ENCODE results near the gene IL1RL2.

GRCh38 chr2:102177814-102178478, 8.9 kb upstream of the IL1RL2 start:
- TF ChIP-seq CTCF (conservative IDR thresholded peaks at IDR 0.05; ENCODE audit: low read depth, low read length) (no peak), CEBPB (IDR thresholded peaks at IDR 0.05; ENCODE audit: low read depth, low read length) (no peak), USF2 (IDR thresholded peaks at IDR 0.05; ENCODE audit: low read depth, low read length) (no peak)

All from IMR-90 (cell line).